Measurements from ENCODE around the gene TPCN2.

DNA sequence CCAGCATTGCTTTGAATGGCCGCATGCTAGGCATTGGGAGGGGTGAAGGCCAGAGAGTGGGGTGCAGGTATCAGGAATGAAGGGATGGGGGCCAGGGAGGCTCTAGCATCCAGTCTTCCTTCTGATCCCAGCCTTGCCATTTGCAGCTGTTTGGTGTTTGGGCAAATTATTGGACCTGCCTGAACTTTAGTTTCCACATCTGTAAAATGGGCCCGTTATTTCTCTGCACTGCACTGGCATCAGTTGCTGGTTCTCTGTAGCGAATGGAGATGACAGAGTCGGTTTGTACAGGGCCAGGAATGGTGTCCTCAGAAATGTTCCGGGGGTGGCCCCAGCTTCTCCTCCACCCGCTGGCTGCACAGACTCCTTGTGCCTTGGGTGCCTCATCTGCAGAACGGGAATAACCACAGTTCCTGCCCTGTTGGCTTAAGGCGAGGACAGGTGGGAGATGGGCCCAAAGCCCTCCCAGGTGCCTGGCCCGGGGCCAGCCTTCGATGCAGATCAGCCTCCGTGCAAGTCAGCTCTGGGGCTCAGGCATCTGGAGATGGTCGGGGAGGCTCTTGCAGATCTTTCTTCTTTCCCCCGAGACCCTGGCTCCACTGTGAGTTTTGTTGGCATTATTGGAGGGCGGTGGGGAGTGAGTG is 55.6 kb downstream of the TPCN2 start:
- TF ChIP-seq CTCF (IDR thresholded peaks at IDR 0.05) = no peak
- no peak for TF ChIP-seq POLR2A (IDR thresholded peaks at IDR 0.05)
